ENCODE data around the gene ZNF367. TPM values are rescaled to one million over a fixed set of nuclear protein-coding genes. Genes with fewer than 3 reads are reported as not detected.

Gene ZNF367
- total RNA-seq, 1 experiment from 2014 or later: 10.1 TPM

DNA sequence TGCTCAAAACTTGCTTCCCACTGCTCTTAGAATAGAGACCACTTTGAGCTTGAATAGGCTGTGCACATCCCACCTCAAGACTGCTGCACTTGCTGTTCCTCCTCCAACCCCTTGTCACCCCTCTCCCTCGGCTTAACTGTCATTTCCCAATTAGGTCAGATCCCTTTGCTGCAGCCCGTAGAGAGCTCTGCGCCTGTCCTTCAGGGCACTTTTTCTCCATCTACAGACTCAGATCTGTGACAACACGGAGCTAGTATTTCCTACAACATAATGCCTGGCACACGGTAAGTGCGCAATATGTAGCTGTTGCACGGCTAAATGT is 31.3 kb upstream of the ZNF367 start:
- Histone ChIP-seq H2BK12ac (ENCODE audit: insufficient read length, low read depth, low read length) (no peak overlapping the region), H2AK5ac (ENCODE audit: insufficient read length, low read length) (no peak overlapping the region), H3K79me2 (ENCODE audit: insufficient read depth, low read length) (no peaks in the 10 kb centered on the region), H2BK120ac (ENCODE audit: low read depth, low read length, poor library complexity, severe bottlenecking) (no peak overlapping the region), H3K79me1 (ENCODE audit: insufficient read depth, low read depth, low read length, poor library complexity, severe bottlenecking) (no peaks in the 10 kb centered on the region), H2BK20ac (ENCODE audit: low read depth, low read length, poor library complexity, severe bottlenecking) (no peak overlapping the region), H2AFZ (ENCODE audit: low read length) (no peak overlapping the region), H4K20me1 (ENCODE audit: control insufficient read depth, insufficient read depth, insufficient read length) (no peaks in the 10 kb centered on the region), H3K27ac (ENCODE audit: insufficient read length, low read depth, low read length) (no peak overlapping the region), H4K5ac (ENCODE audit: insufficient read length, low read depth, low read length) (no peak overlapping the region), H3K4ac (ENCODE audit: low read depth, low read length) (no peak overlapping the region), H3K14ac (ENCODE audit: insufficient read depth, low read length) (no peak overlapping the region), H4K91ac (ENCODE audit: insufficient read length, low read depth, low read length) (no peak overlapping the region), H2BK5ac (ENCODE audit: insufficient read length, low read length) (no peak overlapping the region), H3K9me3 (ENCODE audit: control insufficient read depth, low read depth, low read length) (no peaks in the 10 kb centered on the region), H3K23ac (ENCODE audit: insufficient read length, low read depth, low read length) (no peak overlapping the region), H4K8ac (replicated peaks; ENCODE audit: insufficient read length, low read depth, low read length) (no peak overlapping the region), H3K4me2 (ENCODE audit: insufficient read depth, insufficient read length, low read length) (peak overlapping the region; percentile 76), H2BK15ac (ENCODE audit: low read depth, low read length) (no peak overlapping the region), H3K56ac (ENCODE audit: insufficient read length, low read depth, low read length) (no peak overlapping the region), H3K27me3 (ENCODE audit: insufficient read depth, low read length) (peaks cover 5% of the 10 kb centered on the region; the same call in 1 of the 2 replicates), H3K4me1 (ENCODE audit: insufficient read depth, low read length) (no peaks in the 10 kb centered on the region), H3T11ph (ENCODE audit: low read length) (no peak overlapping the region), H3K9ac (ENCODE audit: extremely low read depth, insufficient read length, low read length) (no peak overlapping the region), H3K18ac (ENCODE audit: insufficient read length, low read depth, low read length) (no peak overlapping the region), H3K23me2 (ENCODE audit: insufficient read length, low read depth, low read length, poor library complexity, severe bottlenecking) (peaks cover 6% of the 10 kb centered on the region)
- Mint-ChIP-seq H3K4me1 (peaks cover 10 to 12% of the 10 kb centered on the region in 2 experiments), H3K27me3 (ENCODE audit: low read depth) (peaks cover 31% of the 10 kb centered on the region), H3K36me3 (ENCODE audit: insufficient read depth in 1 of 3, low read depth in 3 of 3) (no peaks in the 10 kb centered on the region), H3K4me3 (peak overlapping the region; percentile 80), H3K27ac (no peak overlapping the region; a peak in 1 of 7 replicates), H3K9me3 (no peaks in the 10 kb centered on the region)
- TF ChIP-seq, protein P1, sequence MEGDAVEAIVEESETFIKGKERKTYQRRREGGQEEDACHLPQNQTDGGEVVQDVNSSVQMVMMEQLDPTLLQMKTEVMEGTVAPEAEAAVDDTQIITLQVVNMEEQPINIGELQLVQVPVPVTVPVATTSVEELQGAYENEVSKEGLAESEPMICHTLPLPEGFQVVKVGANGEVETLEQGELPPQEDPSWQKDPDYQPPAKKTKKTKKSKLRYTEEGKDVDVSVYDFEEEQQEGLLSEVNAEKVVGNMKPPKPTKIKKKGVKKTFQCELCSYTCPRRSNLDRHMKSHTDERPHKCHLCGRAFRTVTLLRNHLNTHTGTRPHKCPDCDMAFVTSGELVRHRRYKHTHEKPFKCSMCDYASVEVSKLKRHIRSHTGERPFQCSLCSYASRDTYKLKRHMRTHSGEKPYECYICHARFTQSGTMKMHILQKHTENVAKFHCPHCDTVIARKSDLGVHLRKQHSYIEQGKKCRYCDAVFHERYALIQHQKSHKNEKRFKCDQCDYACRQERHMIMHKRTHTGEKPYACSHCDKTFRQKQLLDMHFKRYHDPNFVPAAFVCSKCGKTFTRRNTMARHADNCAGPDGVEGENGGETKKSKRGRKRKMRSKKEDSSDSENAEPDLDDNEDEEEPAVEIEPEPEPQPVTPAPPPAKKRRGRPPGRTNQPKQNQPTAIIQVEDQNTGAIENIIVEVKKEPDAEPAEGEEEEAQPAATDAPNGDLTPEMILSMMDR (conservative IDR thresholded peaks at IDR 0.05): no peak; the same call in 2 of the 3 replicates
- DNase-seq: no peak
- no CpG with 5 or more reads among the region's 7 CpGs for WGBS (ENCODE audit: extremely low coverage, insufficient read length, low lambda C conversion rate)

Data from H9 (cell line).